ENCODE measurements around the gene RAMP1. TPM values are rescaled to one million over a fixed set of nuclear protein-coding genes. Genes with fewer than 3 reads are reported as not detected.

RAMP1 gene
- total and polyA plus RNA-seq, 9 of the 15 experiments (the other 6 are each of a cell fraction or from before 2014, with no cell fraction given): 0.72 to 0.77 TPM; not detected in 7

DNA sequence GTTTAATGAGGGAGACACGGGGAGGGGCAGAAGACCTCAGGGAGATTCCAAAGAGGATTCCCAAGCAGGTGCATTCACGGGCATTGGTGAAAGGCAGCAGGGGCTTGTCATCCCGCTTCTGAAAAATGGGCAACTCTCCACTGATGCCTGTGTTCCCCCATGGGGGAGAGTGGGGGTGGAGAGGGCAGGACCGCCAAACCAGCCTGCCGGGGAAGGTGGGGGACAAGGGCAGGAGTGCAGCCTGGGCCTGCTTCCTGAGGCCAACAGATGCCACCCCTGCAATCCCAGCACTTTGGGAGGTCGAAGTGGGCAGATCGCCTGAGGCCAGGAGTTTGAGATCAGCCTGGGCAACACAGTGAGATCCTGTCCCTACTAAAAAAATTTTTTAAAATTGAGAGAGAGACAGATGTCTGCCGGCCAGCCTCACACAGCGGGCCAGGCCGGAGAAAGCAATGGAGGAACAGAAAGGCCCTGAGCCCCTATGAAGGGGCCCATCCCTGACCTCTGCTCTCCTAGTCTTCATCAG is 62.6 kb downstream of the RAMP1 start:
- in situ Hi-C loops (cut with MboI): no loop called here
- Histone ChIP-seq H3K4me1 (replicated peaks in 1 of 2; ENCODE audit: control insufficient read depth in 2 of 2, insufficient read depth in 2 of 2, low read length in 2 of 2) (peaks cover 7 to 12% of the 10 kb centered on the region in 2 experiments), H2AFZ (ENCODE audit: low read depth, low read length) (no peak overlapping the region), H3K79me2 (ENCODE audit: control insufficient read depth, insufficient read depth, low read length) (no peaks in the 10 kb centered on the region), H3K9me3 (replicated peaks; ENCODE audit: control insufficient read depth, insufficient read depth, low read depth, low read length) (no peaks in the 10 kb centered on the region), H4K20me1 (replicated peaks; ENCODE audit: control insufficient read depth, insufficient read depth, low read length) (no peaks in the 10 kb centered on the region), H3K36me3 (ENCODE audit: control insufficient read depth, insufficient read depth, low read length) (no peaks in the 10 kb centered on the region), H3K4me2 (ENCODE audit: insufficient read depth, low read length) (no peak overlapping the region), H3K9ac (ENCODE audit: insufficient read depth in 1 of 2, low read depth in 2 of 2, low read length in 2 of 2) (no peak overlapping the region), H3K27ac (ENCODE audit: extremely low read depth, low read depth, low read length) (no peak overlapping the region), H3K27me3 (ENCODE audit: control insufficient read depth in 2 of 2, insufficient read depth in 2 of 2, low read length in 2 of 2) (no peaks in the 10 kb centered on the region), H3K9me1 (ENCODE audit: control insufficient read depth, insufficient read depth, low read length) (no peaks in the 10 kb centered on the region), H3K4me3 (no peak overlapping the region)
- ChIA-PET CTCF (ENCODE audit: low intra/inter-chr PET ratio) (no interaction called here), POLR2A (no interaction called here)
- WGBS (ENCODE audit: insufficient coverage, low coverage, missing lambda C conversion rate): 47% methylated on average over 3 of the region's 10 CpGs
- FAIRE-seq (no peak), ATAC-seq (no peak), DNase-seq (ENCODE audit: extremely low read depth in 1 of 4, low spot score in 3 of 4) (no peak)
- TF ChIP-seq ZNF121 (CRISPR knock-in tag; conservative IDR thresholded peaks at IDR 0.05) (0 out of 2 replicates have a peak, but pooled peaks have one; percentile 9), CREB1 (IDR thresholded peaks at IDR 0.05) (no peak), CREB1 (CRISPR knock-in tag; IDR thresholded peaks at IDR 0.05) (no peak), BMI1 (IDR thresholded peaks at IDR 0.05; ENCODE audit: low read length) (no peak), POLR2H (tag; IDR thresholded peaks at IDR 0.05; ENCODE audit: low read depth) (no peak), ZNF41 (CRISPR knock-in tag; conservative IDR thresholded peaks at IDR 0.05) (no peak), ZNF239 (CRISPR knock-in tag; IDR thresholded peaks at IDR 0.05) (no peak), FOS (IDR thresholded peaks at IDR 0.05; ENCODE audit: extremely low read depth, insufficient read length) (no peak), U2AF2 (optimal IDR thresholded peaks at IDR 0.05; ENCODE audit: low read depth, low read length) (no peak)
- intact Hi-C loops (cut with micrococcal nuclease): loop anchor here (5.0 to 10.0 kb wide), 2 partner anchors 103 to 185 kb away; no protein-coding TSS in a partner anchor
- BruUV-seq (replicated peaks): no TSS peak
